Lung (tissue), 12 donors: Measurements from ENCODE around the gene PRKCH. TPM values are rescaled to one million over a fixed set of nuclear protein-coding genes. Genes with fewer than 3 reads are reported as not detected.

Source experiments
- ATAC-seq: fragments of 200-7000 bp; cut with Tn5 transposase; one replicate; pipeline ENCODE4 v1.9.1; 2020; ENCODE audit warnings: moderate number of reproducible peaks; ENCODE audit not compliant: insufficient read depth, low FRiP score
- DNase-seq, 3 donors: peaks; one replicate each; pipeline ENCODE4 v3.0.0-alpha.2; 2013 to 2017
- H3K27ac ChIP-seq, 2 donors: one replicate each; pipeline ENCODE4 v1.5.1; 2013; ENCODE audit warnings: mild to moderate bottlenecking in 2 of 2, moderate library complexity in 2 of 2, control low read depth in 1 of 2, inconsistent platforms in 1 of 2, low read depth in 1 of 2, low read length in 1 of 2
- H3K27me3 ChIP-seq, 3 donors: one replicate each; pipeline ENCODE4 v1.5.1; 2013; ENCODE audit warnings: low read length in 2 of 3; ENCODE audit not compliant: control insufficient read depth in 3 of 3, insufficient read depth in 3 of 3
- H3K36me3 ChIP-seq, 4 donors: one replicate each; pipeline ENCODE4 v1.5.1; 2013; ENCODE audit warnings: low read length in 4 of 4, mild to moderate bottlenecking in 1 of 4, moderate library complexity in 1 of 4; ENCODE audit not compliant: control insufficient read depth in 4 of 4, insufficient read depth in 4 of 4
- H3K4me1 ChIP-seq, 5 donors: one replicate each; pipeline ENCODE4 v1.5.1; 2013; ENCODE audit warnings: low read length in 5 of 5, mild to moderate bottlenecking in 2 of 5, moderate library complexity in 1 of 5; ENCODE audit not compliant: control insufficient read depth in 5 of 5, insufficient read depth in 5 of 5
- H3K4me3 ChIP-seq: one replicate; pipeline ENCODE4 v1.5.1; 2013; ENCODE audit warnings: mild to moderate bottlenecking, control low read depth, moderate library complexity
- H3K9ac ChIP-seq, 2 donors: one replicate each; pipeline ENCODE4 v1.5.1; 2013; ENCODE audit warnings: low read length in 2 of 2, control low read depth in 1 of 2; ENCODE audit not compliant: insufficient read depth in 1 of 2
- H3K9me3 ChIP-seq, 4 donors: one replicate each; pipeline ENCODE4 v1.5.1; 2013; ENCODE audit warnings: low read length in 3 of 4, mild to moderate bottlenecking in 1 of 4, moderate library complexity in 1 of 4; ENCODE audit not compliant: control insufficient read depth in 4 of 4, insufficient read depth in 3 of 4
- WGBS, 2 donors: extraction: QIAGEN DNeasy Blood & Tissue Kit; methylation state at CpG; one replicate each; pipeline ENCODE4 v1.1.7; 2013; 5-methylcytosine and 5-hydroxymethylcytosine counted together
- polyA plus RNA-seq, 2 donors: library from polyadenylated mRNA; stranded (reverse); fragments of 200-250 nt; gene quantifications; one replicate each; pipeline ENCODE4 v1.2.1, GENCODE V29; 2013
- total RNA-seq, 2 donors: library from RNA; depleted of rRNA in 1 of 2; stranded (reverse); fragments of >200 nt in 1 of 2; gene quantifications; one replicate each; pipeline ENCODE4 v1.2.1, GENCODE V29; 2014 to 2021
- TF ChIP-seq, protein P1 (sequence below): IDR thresholded peaks from 2 replicates; pipeline ENCODE4 v1.5.1; 2012; ENCODE audit warnings: mild to moderate bottlenecking; ENCODE audit errors: control extremely low read depth, extremely low read depth
- donor health status: control.
- donor health status: control.
- donor health status: Bipolar disorder and iron deficiency.
- donor health status: healthy.
- donor health status: DM: yes; HTN: yes; CAD: no.

The PRKCH gene
- total and polyA plus RNA-seq, 4 donors, result 12.9 to 126 (median 51.4) TPM

DNA sequence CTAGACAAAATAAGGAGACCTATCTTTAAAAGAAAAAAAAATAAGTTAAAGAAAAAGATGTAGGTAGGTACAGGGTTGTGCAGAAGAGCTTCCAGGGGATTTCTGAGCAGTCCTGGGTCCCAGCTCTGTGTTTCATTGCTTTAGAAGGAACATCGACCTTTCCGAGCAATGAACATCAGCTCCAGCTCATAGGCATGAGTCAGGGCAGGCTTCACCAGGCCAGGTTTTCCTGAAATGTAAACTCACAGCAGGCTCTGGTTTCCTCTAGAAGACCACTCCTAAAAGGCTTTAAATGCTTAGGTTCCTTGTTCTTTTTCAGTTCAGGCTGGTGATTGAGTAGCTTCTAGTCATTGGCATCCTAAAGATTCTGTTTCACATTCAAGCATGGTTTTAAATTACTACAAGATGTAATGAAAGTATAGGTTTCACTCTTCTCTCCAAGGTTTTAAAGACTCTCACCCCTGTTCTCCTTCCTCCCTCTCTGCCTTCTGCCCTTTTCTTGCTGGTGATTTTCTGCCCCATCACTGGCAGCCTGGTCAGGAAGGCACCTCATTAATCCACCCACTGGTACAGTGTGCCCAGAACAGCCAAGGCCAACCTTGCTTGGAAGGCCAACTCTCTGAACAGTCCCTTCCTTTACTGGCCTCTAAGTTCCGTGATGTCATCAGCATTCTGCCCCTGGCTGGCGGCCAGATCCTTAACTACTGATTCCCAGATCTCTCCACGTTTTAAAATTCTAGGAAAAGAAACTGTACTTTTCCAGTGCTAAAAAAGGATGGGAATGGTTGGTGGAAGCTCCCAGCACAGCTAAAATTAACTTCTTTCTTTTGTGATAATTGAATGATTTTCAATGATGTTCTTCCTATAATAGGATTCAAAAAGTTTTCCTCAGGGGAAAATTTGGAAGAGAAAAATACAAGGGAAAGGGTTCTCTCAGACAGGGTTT is 264.5 kb downstream of the PRKCH start:
- peaks cover 5 to 28% (median 7%) of the 10 kb centered on the region in 5 donors for H3K4me1 ChIP-seq
- H3K9me3 ChIP-seq, result no peaks in the 10 kb centered on the region
- ATAC-seq (no peak), DNase-seq (peak; percentile 78 to 89 (median 87))
- no peak overlapping the region for H3K9ac ChIP-seq
- peaks cover 0 to 1% (median 0%) of the 10 kb centered on the region in 4 donors for H3K36me3 ChIP-seq
- peak overlapping the region; percentile 56 to 58 for H3K27ac ChIP-seq
- 54 to 78% methylated on average over 5 of the region's 5 CpGs for WGBS, 2 donors
- no peak overlapping the region for H3K4me3 ChIP-seq
- no peaks in the 10 kb centered on the region for H3K27me3 ChIP-seq
- TF ChIP-seq, protein P1, sequence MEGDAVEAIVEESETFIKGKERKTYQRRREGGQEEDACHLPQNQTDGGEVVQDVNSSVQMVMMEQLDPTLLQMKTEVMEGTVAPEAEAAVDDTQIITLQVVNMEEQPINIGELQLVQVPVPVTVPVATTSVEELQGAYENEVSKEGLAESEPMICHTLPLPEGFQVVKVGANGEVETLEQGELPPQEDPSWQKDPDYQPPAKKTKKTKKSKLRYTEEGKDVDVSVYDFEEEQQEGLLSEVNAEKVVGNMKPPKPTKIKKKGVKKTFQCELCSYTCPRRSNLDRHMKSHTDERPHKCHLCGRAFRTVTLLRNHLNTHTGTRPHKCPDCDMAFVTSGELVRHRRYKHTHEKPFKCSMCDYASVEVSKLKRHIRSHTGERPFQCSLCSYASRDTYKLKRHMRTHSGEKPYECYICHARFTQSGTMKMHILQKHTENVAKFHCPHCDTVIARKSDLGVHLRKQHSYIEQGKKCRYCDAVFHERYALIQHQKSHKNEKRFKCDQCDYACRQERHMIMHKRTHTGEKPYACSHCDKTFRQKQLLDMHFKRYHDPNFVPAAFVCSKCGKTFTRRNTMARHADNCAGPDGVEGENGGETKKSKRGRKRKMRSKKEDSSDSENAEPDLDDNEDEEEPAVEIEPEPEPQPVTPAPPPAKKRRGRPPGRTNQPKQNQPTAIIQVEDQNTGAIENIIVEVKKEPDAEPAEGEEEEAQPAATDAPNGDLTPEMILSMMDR, result no peak

GRCh38 chr14:61586544-61587055 is 265.2 kb downstream of the PRKCH start:
- DNase-seq, result no peak
- no peak overlapping the region for H3K4me3 ChIP-seq
- peaks cover 5 to 28% (median 7%) of the 10 kb centered on the region in 5 donors for H3K4me1 ChIP-seq
- peaks cover 0 to 1% (median 0%) of the 10 kb centered on the region in 4 donors for H3K36me3 ChIP-seq
- H3K27ac ChIP-seq, result peak overlapping the region in 1 of 2 donors; percentile 60
- TF ChIP-seq, protein P1, result no peak
- no peak for ATAC-seq
- H3K9me3 ChIP-seq, result no peaks in the 10 kb centered on the region
- no peaks in the 10 kb centered on the region for H3K27me3 ChIP-seq
- 79 to 93% methylated on average over 4 of the region's 4 CpGs for WGBS, 2 donors
- no peak overlapping the region for H3K9ac ChIP-seq

- peaks cover 5 to 28% (median 7%) of the 10 kb centered on the region in 5 donors for H3K4me1 ChIP-seq
- H3K36me3 ChIP-seq, result peaks cover 0 to 1% (median 0%) of the 10 kb centered on the region in 4 donors
- TF ChIP-seq, protein P1, result no peak
- peak overlapping the region in 1 of 2 donors; percentile 60 for H3K27ac ChIP-seq
- H3K9ac ChIP-seq, result no peak overlapping the region
- no peaks in the 10 kb centered on the region for H3K27me3 ChIP-seq
- no peak overlapping the region for H3K4me3 ChIP-seq
- DNase-seq (no peak), ATAC-seq (no peak)
- 92 to 94% methylated on average over 5 of the region's 5 CpGs for WGBS, 2 donors
- H3K9me3 ChIP-seq, result peaks cover 0 to 2% (median 0%) of the 10 kb centered on the region in 4 donors
Measured at GRCh38 chr14:61587081-61587713, 265.8 kb downstream of the PRKCH start.
